Purkinje cell (primary cell): ENCODE data around the gene CCDC70. TPM values are rescaled to one million over a fixed set of nuclear protein-coding genes. Genes with fewer than 3 reads are reported as not detected.

Experiments
- polyA plus RNA-seq: library from polyadenylated mRNA; unstranded; fragments of >200 nt; fragmentation: Nextera tagmentation; gene quantifications from 2 replicates; pipeline ENCODE4 v1.2.1, GENCODE V29; 2014

Gene CCDC70
- polyA plus RNA-seq, result not detected in 2 replicates

DNA sequence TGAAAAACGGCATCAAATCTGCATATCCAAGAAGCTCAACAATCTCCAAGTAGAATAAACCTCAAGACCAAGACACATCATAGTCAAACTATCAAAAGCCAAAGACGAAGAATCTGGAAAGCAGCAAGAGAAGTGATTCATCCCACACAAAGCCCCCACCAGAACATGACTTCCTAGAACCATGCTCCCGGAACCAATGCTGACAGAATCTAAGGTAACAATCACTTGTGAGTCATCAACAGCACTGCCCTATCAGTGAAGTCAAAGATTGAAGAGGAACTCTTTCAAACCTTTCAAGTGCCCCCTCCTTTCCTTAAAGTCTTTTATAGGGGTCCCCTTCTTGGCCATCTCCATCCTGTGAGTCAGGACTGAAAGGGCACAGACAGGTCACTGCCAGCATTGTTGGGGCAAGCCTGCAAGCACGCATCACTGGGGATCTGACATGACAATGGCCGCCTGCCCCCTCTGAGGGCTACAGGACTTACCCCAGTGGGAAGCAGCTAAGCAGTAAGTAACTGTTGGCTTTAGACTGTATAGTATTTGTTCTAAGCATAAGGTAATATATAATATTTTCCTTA, at the start of gene CCDC70:
TSS of gene CCDC70 (plus strand) at position 247 of the 578 bp plus-strand sequence. CDS start 3,443 bp downstream, outside the sequence.

DNA sequence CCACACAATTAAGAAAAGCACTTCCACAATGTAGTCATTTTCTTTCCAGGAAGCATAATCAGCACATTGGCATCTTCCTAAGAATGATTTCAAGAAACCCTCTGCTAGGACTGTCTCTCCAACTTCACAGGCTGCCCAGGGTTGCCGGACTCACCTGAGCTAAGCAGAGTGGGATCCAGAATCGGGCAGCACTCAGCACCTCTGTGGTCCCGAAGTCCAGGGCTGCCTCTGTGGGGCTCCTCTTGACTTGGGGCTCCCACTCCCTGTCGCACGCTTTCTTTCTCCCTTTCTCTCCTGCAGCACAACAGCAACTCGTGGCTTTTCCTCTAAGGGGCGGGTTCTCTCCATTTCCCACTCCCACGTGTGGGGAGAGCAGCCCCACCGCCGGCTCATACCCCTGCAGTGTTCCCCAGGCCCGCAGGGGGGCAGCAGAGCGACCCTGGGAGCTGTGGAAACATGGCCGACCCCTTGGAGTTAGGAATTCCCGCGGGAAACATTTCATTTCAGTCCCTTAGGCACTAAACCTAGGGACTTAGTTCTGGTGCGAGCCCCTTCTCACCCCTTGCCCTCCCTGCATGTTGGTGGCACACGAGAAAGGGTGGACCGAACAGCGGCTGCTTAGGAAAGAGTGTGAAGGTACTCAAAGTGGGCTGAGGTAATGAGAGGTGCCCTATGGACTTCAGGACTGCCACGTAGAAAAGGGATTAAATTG, 16.8 kb upstream of the CCDC70 start, which contains the start of gene TMEM272:
TSS of gene TMEM272 (minus strand) at position 316 of the 712 bp plus-strand sequence. CDS start 6,647 bp downstream, outside the sequence.

Other genes starting within 250 kb of the CCDC70 start
- gene DHRS12, start 57.8 kb upstream of the CCDC70 start, polyA plus RNA-seq, result 0.66 and 4.2 TPM in 2 replicates
- not detected in 2 replicates for gene TMEM272, start 16.8 kb upstream of the CCDC70 start, polyA plus RNA-seq
- gene ATP7B, start 149.5 kb downstream of the CCDC70 start, polyA plus RNA-seq, result 0.29 and 2.2 TPM in 2 replicates
- gene ALG11, start 150.4 kb downstream of the CCDC70 start, polyA plus RNA-seq, result 24.2 and 31.6 TPM in 2 replicates
- gene UTP14C, start 162.7 kb downstream of the CCDC70 start, polyA plus RNA-seq, result 13.2 and 15.6 TPM in 2 replicates